Retinal pigment epithelial cell (primary cell): Measurements from ENCODE around the gene ERGIC1.

ENCODE experiments used
- DNase-seq: peaks from one replicate; pipeline ENCODE4 v3.0.0-alpha.2; 2010; ENCODE audit warnings: low read depth
- H3K4me3 ChIP-seq: 2 replicates; pipeline ENCODE4 v1.5.1; 2011; ENCODE audit warnings: mild to moderate bottlenecking, low read length, control low read depth, moderate library complexity
- TF ChIP-seq, protein P1 (sequence below): conservative IDR thresholded peaks from 2 replicates; pipeline ENCODE4 v1.5.1; 2011; ENCODE audit warnings: low read depth, low read length, control low read depth, inconsistent platforms

Gene ERGIC1

DNA sequence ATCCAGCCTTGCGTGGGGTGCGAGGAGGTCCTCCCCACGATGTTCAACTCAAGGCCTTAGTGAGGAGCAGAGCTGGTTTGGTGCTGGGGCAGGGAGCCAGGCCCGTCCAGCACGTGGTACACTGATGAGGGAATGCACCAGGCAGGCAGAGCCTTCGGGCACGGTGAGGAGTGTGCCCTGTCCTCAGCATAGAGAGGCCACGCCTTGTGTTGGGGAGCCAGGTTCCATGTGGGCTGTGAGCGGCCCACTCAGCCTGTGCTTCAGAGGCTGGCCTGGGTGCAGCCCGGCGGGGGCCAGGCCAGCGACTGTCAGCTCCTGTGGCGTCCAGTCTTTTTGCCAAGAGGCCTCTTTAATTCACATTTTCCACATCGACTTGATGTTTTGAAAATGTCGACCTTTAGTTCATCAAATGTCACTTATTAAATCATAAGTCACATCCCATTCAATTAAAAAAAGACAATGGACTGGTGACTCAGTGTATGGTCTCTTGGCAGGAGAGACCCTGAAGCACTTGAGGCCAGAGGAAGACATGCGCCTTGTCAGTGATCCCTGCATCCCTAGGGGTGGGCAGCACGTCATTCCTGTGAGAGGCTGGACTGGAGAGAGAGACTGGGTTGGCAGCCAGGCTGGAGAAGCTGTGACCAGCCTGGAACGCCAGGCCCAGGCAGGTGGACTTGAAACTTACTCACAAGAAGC, 21.7 kb downstream of the ERGIC1 start:
- TF ChIP-seq, protein P1, sequence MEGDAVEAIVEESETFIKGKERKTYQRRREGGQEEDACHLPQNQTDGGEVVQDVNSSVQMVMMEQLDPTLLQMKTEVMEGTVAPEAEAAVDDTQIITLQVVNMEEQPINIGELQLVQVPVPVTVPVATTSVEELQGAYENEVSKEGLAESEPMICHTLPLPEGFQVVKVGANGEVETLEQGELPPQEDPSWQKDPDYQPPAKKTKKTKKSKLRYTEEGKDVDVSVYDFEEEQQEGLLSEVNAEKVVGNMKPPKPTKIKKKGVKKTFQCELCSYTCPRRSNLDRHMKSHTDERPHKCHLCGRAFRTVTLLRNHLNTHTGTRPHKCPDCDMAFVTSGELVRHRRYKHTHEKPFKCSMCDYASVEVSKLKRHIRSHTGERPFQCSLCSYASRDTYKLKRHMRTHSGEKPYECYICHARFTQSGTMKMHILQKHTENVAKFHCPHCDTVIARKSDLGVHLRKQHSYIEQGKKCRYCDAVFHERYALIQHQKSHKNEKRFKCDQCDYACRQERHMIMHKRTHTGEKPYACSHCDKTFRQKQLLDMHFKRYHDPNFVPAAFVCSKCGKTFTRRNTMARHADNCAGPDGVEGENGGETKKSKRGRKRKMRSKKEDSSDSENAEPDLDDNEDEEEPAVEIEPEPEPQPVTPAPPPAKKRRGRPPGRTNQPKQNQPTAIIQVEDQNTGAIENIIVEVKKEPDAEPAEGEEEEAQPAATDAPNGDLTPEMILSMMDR: no peak
- DNase-seq: no peak
- no peak overlapping the region for H3K4me3 ChIP-seq

DNA sequence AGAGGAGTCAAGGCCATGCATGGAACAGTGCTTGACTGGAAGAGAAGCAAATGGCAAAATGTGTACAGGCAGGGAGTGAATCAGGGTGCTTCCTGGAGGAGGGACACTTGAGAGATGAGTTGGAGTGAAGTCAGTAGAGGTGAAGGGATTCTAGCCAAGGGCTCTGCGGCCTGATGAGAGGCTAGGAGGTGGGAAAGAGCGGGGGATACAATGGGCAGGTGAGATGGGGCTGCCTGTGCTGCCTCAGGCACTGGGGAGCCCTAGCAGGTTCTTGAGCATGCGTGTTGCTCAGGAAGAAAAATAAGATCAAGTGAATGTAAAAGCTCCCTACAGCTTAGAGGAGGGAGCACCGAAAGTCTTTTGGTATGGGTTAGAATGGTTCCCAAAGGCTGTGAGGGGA, 22.3 kb downstream of the ERGIC1 start:
- TF ChIP-seq, protein P1: no peak
- no peak for DNase-seq
- H3K4me3 ChIP-seq: no peak overlapping the region

DNA sequence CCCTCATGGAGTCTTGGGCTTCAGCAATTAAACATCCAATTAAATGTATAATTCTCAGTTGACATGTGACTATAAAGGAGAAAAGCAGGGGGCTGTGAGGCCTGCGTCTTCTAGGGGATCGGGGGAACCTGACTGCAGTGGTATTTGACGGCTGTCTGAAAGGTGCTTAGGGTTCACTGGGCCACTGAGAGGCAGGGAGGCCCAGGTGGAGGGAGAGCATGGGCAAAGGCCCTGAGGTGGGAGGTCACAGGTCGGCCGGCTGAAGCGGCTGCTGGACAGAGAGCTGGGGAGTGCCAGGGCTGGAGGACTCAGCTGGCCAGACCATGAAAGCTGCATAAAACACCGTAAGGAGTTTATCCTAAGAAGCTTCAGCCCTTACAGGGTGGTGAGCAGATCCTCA, 23.9 kb downstream of the ERGIC1 start:
- H3K4me3 ChIP-seq: no peak overlapping the region
- no peak for DNase-seq
- TF ChIP-seq, protein P1: no peak

DNA sequence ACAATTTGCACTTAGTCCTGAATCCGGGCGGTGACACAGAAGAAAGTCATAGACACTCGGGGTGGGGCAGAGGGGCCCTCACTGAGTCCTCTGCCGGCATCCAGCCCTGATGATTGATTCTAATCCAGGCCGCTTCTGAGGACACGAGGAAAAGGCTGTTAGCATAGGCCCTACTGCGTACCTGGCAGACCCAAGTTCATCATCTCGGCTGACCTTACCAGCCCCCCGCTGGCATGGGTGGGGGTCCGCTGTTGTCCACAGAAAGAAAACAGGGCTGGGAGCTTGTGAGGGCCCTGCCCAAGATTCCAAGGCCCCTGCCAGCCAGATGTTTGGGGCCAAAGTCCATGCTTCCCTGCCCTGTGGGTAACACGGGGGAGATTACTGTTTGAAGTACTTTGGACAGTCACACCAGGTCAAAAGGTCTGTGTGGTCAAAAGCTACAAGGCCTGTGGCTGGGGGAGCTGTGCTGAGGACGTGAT, 24.5 kb downstream of the ERGIC1 start:
- TF ChIP-seq, protein P1: no peak
- no peak overlapping the region for H3K4me3 ChIP-seq
- DNase-seq: no peak

DNA sequence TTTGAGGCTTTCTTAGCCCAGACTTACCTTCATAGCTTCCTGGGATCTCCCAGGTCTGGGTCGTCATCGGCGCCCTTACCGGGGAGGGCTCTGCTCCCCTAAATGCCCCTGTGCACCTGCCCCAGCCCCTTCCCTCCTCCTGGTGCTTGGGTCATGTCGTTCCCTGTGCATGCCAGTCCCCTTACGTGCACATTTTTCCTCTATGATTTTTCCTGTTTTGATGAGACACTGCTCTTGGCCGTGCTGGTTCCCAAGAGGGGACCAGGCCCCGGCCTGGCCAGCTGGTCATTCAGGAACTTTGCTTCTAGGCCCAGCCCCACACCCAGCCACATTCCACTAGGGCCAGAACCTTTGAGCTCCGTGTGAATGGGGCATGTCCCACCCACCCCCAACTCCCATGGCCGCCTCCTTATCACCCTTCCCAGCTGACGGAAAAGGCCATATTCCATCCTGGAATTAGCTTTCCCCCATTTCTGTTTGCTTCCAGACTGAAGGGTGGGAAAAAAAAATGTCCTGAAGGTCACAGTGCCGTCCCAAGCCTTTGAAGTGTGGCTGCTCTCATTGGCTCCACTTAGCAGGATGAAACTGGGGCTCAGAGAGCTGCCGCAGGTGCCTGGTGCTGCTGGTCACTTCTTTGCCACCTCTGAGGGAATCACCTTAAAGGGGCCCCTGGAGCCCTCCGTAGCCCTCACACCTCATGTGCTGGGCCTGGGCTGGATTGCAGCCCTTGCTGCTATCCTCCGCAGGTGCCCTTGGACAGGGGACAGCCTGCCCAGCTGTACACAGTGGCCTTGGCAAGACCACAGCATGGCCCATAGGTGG, 25.1 kb downstream of the ERGIC1 start:
- TF ChIP-seq, protein P1: no peak
- peak; percentile 72 for DNase-seq

DNA sequence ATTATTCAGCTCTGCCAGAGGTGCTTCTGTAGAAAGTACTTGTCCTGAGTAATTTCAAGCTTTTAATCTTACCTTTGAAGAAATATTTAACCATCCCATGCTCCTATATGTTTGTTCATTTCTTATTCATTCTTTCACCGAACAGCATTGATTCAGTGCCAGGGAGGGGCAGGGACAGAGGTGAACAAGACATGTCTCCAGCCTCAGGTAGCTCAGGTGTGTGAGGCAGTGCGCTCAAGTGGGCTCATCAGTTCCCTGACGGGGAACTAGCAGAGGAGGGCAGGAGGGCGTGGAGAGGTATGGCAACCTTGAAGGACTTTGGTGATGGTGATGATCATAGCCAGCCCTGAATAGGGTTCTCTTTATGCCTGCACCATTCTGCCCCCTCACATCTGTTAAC, 25.9 kb downstream of the ERGIC1 start:
- no peak for DNase-seq
- H3K4me3 ChIP-seq: no peak overlapping the region
- TF ChIP-seq, protein P1: no peak

More for the DNA sequence above, 25.1 kb downstream of the ERGIC1 start:
- H3K4me3 ChIP-seq: no peak overlapping the region
